Head of caudate nucleus (tissue), 42 donors: ENCODE measurements around the gene HSPBP1.
"Not testable (repeated sequence)": the region's sequence is repeated elsewhere in the genome, so short reads cannot be mapped to it uniquely, and the experiment has no call there.

Source experiments
- DNase-seq, 42 donors: peaks; one replicate each; pipeline versions ENCODE4 v3.0.0 to v3.0.0-alpha.2; 2020 to 2021; ENCODE audit warnings: mixed read lengths in 7 of 42
- intact Hi-C: fragments of 100-400 bp; cut with DNase I; formaldehyde crosslinking; loops from one replicate; pipeline ENCODE4 v1.15.0; 2022

Gene HSPBP1

GRCh38 chr19:55226788-55227187, 53.1 kb downstream of the HSPBP1 start:
- DNase-seq: peak in 13 of 42 donors; percentile 13 to 48 (median 28)
- intact Hi-C loops: no loop called here

GRCh38 chr19:55226273-55226672, 53.6 kb downstream of the HSPBP1 start:
- DNase-seq: no peak
- intact Hi-C loops: no loop called here

- no peak for DNase-seq
- intact Hi-C loops: no loop called here
These were observed 54.4 kb downstream of the HSPBP1 start for GRCh38 chr19:55225415-55225958.

GRCh38 chr19:55224679-55225414, 55.1 kb downstream of the HSPBP1 start:
- DNase-seq, intact Hi-C loops: not testable (repeated sequence)

- no peak for DNase-seq
- intact Hi-C loops: no loop called here
These were observed 55.8 kb downstream of the HSPBP1 start for GRCh38 chr19:55224038-55224665.

GRCh38 chr19:55223291-55224037, 56.4 kb downstream of the HSPBP1 start:
- DNase-seq: no peak
- intact Hi-C loops: no loop called here

GRCh38 chr19:55220525-55220924, 59.4 kb downstream of the HSPBP1 start:
- intact Hi-C loops: no loop called here
- no peak for DNase-seq

- DNase-seq: peak; percentile 67 to 95 (median 84)
- intact Hi-C loops: no loop called here
These were observed 63.3 kb downstream of the HSPBP1 start for GRCh38 chr19:55216461-55217198.

- intact Hi-C loops: no loop called here
- DNase-seq: no peak
These were observed 66.4 kb downstream of the HSPBP1 start for GRCh38 chr19:55213547-55213946.

- peak in 2 of 42 donors; percentile 17 to 21 for DNase-seq
- intact Hi-C loops: no loop called here
These were observed 67.5 kb downstream of the HSPBP1 start for GRCh38 chr19:55212447-55212846.
